HG03521 (cell line): ENCODE data around the gene DHX16.
"Not testable (repeated sequence)": the region's sequence is repeated elsewhere in the genome, so short reads cannot be mapped to it uniquely, and the experiment has no call there.

Experiments
- ATAC-seq: cut with Tn5 transposase; IDR thresholded peaks from one replicate; pipeline ENCODE4 v1.9.1; 2021; ENCODE audit warnings: mild to moderate bottlenecking, moderate library complexity; ENCODE audit not compliant: unreplicated experiment

The DHX16 gene

DNA sequence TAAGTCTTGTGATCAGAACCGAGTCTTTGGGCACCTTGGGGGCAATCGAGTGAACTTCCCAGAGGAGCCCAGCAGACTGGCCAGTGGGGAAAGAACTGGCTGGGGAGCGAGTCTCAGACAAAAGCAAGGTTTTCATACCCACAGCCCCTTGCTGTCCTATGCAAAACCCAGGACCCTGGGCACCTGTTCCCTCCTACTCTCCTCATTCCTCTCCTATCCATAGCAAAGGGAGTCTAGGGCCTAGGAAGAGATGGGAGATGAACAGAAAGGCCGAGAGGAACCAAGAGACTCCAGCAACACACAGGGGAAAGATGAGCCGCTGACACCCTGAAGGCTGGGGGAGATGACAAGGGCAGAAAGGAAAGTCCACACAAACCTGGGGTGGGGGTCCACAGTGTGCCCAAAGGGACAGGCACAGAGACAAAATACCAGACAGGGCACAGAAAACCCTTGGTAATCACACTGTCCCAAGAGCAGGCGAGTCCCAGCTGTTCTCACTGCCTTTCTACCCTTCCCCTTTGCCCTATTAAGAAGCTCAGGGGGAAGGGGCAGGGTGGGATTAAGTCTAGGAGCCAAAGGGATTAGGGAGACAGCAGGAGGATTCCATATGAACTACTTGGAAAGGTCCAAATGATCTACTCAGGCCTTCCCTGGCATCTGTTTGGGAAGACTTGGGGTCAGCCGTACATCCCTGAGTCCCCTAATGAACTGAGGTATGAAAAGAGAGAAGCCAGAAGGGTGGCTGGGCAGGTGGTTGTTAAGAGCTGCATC lies 7.1 kb upstream of the DHX16 start:
- no peak for ATAC-seq

- no peak for ATAC-seq
Observed at GRCh38 chr6:30678964-30679726, 6.3 kb upstream of the DHX16 start.

GRCh38 chr6:30676660-30677285 lies 4.0 kb upstream of the DHX16 start:
- ATAC-seq: no peak

DNA sequence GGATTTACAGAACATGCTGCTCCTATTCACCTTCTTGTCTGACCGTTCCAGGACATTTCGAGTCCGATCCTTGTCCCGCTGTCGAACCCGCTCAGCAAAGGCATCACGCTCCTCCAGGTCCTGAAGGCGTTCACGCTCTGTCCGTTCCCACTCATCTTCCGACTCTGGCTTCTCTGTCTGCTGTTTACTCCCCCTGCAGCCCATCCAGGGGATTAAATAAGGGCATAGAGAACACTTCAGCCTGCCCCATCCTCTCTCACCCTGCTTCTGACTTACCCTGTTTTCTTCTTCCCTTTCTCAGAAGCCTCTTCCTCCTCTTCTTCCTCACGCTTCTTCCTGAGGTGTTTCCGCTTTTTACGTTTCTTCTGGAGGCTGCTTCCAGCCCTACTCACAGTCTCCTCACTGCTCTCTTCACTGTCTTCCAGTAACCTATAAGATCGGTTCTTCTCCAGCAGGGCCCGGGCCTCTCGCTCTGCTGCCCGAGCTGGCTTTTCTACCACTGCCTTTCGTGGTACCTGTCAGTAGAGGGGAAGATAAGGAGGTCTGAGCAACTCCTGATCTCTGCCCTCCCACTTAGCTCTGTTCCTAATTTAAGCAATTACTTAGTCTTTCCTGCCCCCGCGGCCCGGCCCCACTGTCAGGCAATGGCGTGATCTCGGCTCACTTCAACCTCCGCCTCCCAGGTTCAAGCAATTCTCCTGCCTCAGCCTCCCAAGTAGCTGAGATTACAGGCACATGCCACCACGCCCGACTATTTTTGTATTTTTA lies 1.9 kb downstream of the DHX16 start:
- ATAC-seq: no peak

DNA sequence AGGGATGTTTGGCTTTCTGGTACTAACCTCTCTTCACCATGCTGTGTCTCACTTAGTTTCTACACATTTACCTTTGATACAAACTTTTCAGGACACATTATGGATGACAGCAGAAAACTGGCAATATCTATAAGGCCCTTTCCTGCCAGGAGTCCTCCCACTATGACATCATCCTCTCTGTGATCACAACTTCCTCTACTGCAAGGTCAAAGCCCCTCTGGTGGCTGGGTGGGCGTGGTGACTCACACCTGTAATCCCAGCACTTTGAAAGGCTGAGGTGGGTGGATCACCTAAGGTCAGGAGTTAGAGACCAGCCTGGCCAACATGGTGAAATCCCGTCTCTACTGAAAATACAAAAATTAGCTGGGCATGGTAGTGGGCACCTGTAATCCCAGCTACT lies 6.5 kb downstream of the DHX16 start:
- ATAC-seq: not testable (repeated sequence)

DNA sequence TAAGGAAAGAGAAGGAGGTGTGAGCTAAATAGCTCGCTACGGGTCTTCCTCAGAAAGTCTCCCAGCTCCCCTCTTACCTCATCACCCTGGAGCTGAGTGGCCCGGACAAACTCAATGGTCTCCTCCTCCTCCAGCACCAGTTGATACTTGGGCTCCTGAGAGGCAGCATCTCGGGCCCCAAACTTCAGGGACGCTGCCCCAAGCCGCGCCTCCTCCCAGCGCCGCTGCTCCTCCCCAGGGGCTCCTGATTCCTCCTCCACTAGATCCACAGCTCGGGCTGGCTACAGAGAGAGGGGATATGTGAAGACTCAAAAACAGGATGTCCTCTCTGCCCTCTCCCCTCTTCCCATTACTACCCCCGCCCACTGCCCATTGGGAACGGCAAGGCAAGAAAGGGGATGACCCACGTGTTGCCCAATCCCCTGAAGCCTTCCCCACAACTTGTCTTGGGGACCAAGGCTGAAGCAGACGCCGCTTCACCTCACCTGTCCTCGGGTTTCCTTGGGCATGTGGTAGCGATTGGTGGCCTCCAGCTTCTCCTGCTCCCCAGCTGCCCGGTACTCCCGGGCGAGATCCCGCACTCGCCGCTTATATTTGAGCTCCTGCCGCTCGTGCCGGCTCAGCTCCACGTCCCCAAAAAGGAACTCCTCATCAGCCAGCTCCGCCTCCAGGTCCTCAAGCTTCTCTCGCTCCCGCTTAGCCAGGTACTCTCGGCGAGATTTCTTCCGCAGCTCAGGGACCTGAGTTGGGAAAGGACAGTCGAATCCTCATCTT lies 7.6 kb downstream of the DHX16 start:
- ATAC-seq: no peak

DNA sequence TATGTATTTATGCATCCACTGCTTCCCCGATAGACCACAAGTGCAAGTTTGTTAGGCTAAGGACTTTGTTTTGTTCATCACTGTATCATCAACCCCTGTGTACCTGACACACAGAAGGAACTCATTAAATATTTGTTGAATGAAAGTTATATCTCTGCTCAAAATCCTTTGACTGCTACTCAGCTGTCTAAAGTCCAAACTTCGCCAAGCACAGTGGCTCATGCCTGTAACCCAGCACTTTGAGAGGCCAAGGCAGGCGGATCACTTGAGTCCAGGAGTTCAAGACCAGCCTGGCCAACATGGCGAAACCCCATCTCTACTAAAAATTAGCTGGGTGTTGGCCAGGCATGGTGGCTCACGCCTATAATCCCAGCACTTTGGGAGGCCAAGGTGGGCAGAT lies 14.9 kb downstream of the DHX16 start:
- not testable (repeated sequence) for ATAC-seq

GRCh38 chr6:30657454-30657853 lies 15.4 kb downstream of the DHX16 start:
- ATAC-seq: no peak

DNA sequence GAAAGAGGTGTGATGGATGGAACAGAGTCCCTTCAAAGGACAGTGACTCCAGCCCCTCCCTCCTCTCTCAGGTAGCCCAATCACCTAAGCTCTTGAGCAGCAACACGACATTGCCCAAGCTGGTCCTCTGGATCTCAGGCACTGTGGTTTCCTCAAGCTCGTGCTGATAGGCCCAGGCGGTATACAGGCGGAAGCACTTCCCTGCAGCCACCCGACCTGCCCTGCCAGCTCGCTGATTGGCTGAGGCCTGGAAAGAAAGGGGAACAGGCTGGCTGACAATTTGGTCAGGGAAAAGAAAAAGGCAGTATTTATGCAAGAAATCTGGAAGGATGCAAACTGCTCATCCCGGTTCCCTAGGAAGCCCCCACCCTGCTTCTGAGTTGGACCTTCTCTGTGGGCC lies 16.3 kb downstream of the DHX16 start:
- ATAC-seq: no peak

- no peak for ATAC-seq
Observed at GRCh38 chr6:30655743-30656094, 17.1 kb downstream of the DHX16 start.

- no peak for ATAC-seq
Observed at GRCh38 chr6:30654798-30655742, 17.7 kb downstream of the DHX16 start.

GRCh38 chr6:30651143-30651542 lies 21.7 kb downstream of the DHX16 start:
- no peak for ATAC-seq

DNA sequence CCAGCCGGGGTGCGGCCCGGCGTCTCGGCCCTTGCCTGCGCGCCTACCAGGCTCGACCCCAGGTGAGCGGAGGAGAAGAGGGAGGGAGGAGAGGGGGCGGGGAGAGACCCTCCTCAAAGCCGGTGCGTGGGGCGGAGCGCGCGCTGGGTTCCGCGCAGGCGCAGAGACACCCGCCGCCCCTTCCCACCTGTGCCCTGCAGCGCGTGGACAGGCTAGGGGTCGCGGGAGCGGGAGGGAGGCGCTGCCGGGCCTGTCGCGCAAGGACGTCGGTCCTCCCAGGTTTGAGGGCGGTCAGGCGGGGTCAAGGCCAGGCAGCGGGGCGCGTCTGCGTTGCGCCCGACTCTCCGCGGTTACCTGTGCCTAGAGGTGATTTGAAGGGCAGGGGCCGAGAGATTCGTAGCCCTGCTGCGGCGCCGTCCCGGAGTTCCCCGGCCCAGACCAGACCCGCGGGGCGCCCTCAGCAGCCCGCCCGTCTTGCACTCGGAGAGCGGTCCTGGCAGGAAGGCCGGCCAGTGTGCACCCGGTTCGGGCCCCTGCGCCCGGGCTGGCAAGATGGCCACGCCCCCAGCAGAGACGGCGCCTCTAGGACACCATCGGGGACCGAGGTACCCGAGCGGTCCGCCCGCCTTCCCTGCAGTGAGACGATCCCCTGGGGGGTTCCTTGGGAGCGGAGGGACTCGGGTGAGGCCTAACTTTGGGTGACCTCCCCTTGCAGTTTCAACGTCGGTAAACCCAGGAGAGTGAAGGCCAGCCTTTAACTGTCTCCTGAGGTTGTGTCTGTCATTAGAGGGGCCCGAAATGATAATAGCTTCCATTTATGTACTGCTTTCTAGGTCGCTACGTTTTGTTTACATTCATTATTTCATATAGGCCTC lies 25.3 kb downstream of the DHX16 start:
- peak; percentile 64 for ATAC-seq

- peak; percentile 52 for ATAC-seq
Observed at GRCh38 chr6:30646450-30647241, 26.2 kb downstream of the DHX16 start, which contains the start of gene C6orf136. TSS of gene C6orf136 (plus strand) at chr6:30647133. CDS start at chr6:30647232, 99 bp downstream.

DNA sequence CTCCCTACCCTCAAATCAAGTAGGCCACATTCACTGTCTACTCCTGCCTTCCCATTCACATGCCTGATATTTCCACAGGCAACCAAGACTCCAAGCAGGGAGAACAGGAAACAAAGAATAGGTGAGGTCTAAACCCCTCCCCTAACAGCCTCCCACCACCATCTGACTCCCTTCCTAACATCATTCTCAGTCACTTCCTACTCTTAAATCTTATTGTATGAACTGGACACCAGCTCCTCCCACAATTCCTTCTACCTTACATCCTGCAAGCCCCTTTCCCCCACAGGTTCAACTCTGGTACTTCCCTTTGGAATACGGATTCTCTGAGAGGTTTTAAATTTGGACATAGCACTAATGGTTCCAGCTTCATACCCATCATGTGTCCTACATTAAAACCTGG lies 26.8 kb downstream of the DHX16 start:
- no peak for ATAC-seq

DNA sequence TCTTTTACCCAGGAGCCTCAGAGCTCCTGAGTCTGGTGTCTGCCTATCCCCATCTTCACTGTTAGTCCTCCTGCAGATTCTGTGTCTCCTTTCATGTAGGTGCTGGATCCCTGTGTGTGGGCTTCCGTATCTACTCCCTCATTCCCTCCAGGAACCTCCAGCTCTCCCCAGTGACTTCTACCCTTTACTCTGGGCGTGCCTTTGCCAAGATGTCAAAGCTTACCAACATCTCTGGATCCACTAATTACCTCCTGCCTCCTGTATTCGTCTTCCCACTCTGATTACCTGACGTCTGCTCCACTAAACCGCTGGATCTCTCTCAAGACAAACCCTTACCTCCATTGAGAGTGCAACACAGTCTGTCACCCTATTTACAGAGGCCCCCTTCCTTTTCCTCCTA lies 28.0 kb downstream of the DHX16 start:
- no peak for ATAC-seq

- ATAC-seq: no peak
Observed at GRCh38 chr6:30643656-30644055, 29.1 kb downstream of the DHX16 start.
